Measurements from ENCODE around the gene TRIM28.

Gene TRIM28

GRCh38 chr19:58549664-58550361 lies 5.9 kb downstream of the TRIM28 start:
- no peak for FAIRE-seq

- no peak for FAIRE-seq
These were observed 6.7 kb downstream of the TRIM28 start for GRCh38 chr19:58550362-58551122.

GRCh38 chr19:58551123-58551497 lies 7.2 kb downstream of the TRIM28 start:
- no peak for FAIRE-seq

- FAIRE-seq: no peak
These were observed 8.0 kb downstream of the TRIM28 start for GRCh38 chr19:58551577-58552471.

- no peak for FAIRE-seq
These were observed 8.8 kb downstream of the TRIM28 start for GRCh38 chr19:58552655-58553054.

GRCh38 chr19:58553799-58554493 lies 10.1 kb downstream of the TRIM28 start:
- FAIRE-seq: no peak

- peak; percentile 52 for FAIRE-seq
These were observed 10.9 kb downstream of the TRIM28 start, which contains the start of gene CHMP2A for GRCh38 chr19:58554494-58555368. Gene CHMP2A (minus strand): TSS chr19:58555105. CDS start chr19:58554212, 893 bp downstream.

- no peak for FAIRE-seq
These were observed 11.6 kb downstream of the TRIM28 start for GRCh38 chr19:58555369-58555885.

- no peak for FAIRE-seq
These were observed 12.2 kb downstream of the TRIM28 start for GRCh38 chr19:58555920-58556621.

GRCh38 chr19:58556622-58557220 lies 12.9 kb downstream of the TRIM28 start:
- no peak for FAIRE-seq

GRCh38 chr19:58557221-58558065 lies 13.6 kb downstream of the TRIM28 start:
- no peak for FAIRE-seq

- no peak for FAIRE-seq
These were observed 14.3 kb downstream of the TRIM28 start, which contains the start of gene UBE2M for GRCh38 chr19:58558066-58558622. Gene UBE2M (minus strand): TSS chr19:58558611. CDS start chr19:58558381, 230 bp downstream.

GRCh38 chr19:58558623-58559274 lies 14.9 kb downstream of the TRIM28 start:
- peak; percentile 98 for FAIRE-seq

GRCh38 chr19:58559275-58560006 lies 15.6 kb downstream of the TRIM28 start:
- peak; percentile 95 for FAIRE-seq

- no peak for FAIRE-seq
These were observed 16.4 kb downstream of the TRIM28 start for GRCh38 chr19:58560007-58560887.

GRCh38 chr19:58560921-58561320 lies 17.1 kb downstream of the TRIM28 start:
- FAIRE-seq: no peak
